Liver (tissue), 3 donors: ENCODE data around the gene BUB3.

ENCODE experiments used
- CTCF ChIP-seq: fragments of 150-350 bp; IDR thresholded peaks from 2 replicates; pipeline ENCODE4 v1.5.1; 2017; ENCODE audit warnings: improper control_type of control experiment, low read depth, low read length; ENCODE audit not compliant: missing input control
- FOXA1 ChIP-seq: IDR thresholded peaks from 2 replicates; pipeline ENCODE4 v1.6.1; 2016; ENCODE audit warnings: antibody characterized with exemption
- JUND ChIP-seq, 2 donors: IDR thresholded peaks; 2 replicates each; pipeline ENCODE4 v1.6.1; 2016; ENCODE audit warnings: antibody characterized with exemption in 2 of 2
- MAX ChIP-seq: IDR thresholded peaks from 2 replicates; pipeline ENCODE4 v1.6.1; 2016; ENCODE audit warnings: antibody characterized with exemption
- RAD21 ChIP-seq, 2 donors: IDR thresholded peaks; 2 replicates each; pipeline ENCODE4 v1.6.1; 2016; ENCODE audit warnings: antibody characterized with exemption in 2 of 2, mild to moderate bottlenecking in 2 of 2
- donor health status: healthy.
- donor health status: healthy.

GRCh38 chr10:123146894-123147634 lies 7.1 kb upstream of the BUB3 start:
- TF ChIP-seq RAD21 (IDR thresholded peaks at IDR 0.05) (no peak), CTCF (no peak), FOXA1 (no peak), JUND (IDR thresholded peaks at IDR 0.05) (no peak), MAX (no peak)
